NCI-H774 (cell line): ENCODE measurements around the gene PAIP2B.

ENCODE experiments used
- DNase-seq: peaks from one replicate; lab custom pipeline; 2025; lab: John Stamatoyannopoulos, UW

PAIP2B gene

GRCh38 chr2:71153585-71154224, 73.2 kb downstream of the PAIP2B start:
- DNase-seq = no peak

GRCh38 chr2:71151620-71152019, 75.3 kb downstream of the PAIP2B start:
- DNase-seq = no peak

GRCh38 chr2:71150082-71150816, 76.7 kb downstream of the PAIP2B start:
- no peak for DNase-seq

- DNase-seq = no peak
These were observed 78.3 kb downstream of the PAIP2B start for GRCh38 chr2:71148506-71149063.

GRCh38 chr2:71143782-71144181, 83.1 kb downstream of the PAIP2B start:
- no peak for DNase-seq

GRCh38 chr2:71136174-71136573, 90.7 kb downstream of the PAIP2B start:
- no peak for DNase-seq

GRCh38 chr2:71133603-71134002, 93.3 kb downstream of the PAIP2B start:
- DNase-seq = no peak
